Spleen (tissue), 7 donors: Measurements from ENCODE around the gene EDIL3.

ENCODE experiments used
- CTCF ChIP-seq, 11 experiments: fragments of 200-600 bp in 7 of 11; fragments of 450-650 bp in 4 of 11; sonication (generic) in 4 of 11; IDR thresholded peaks in 8 of 11; conservative IDR thresholded peaks in 3 of 11; 1 replicate in 7 of 11; 2 replicates in 4 of 11; pipeline versions ENCODE4 v1.4.0 to v1.8.0; 2016 to 2021; ENCODE audit warnings: antibody characterized with exemption in 11 of 11, inconsistent platforms in 4 of 11, mild to moderate bottlenecking in 1 of 11
- POLR2A ChIP-seq, 3 donors: fragments of 450-650 bp; IDR thresholded peaks; one replicate each; pipeline ENCODE4 v1.5.1; 2017; ENCODE audit warnings: antibody characterized with exemption in 3 of 3, mild to moderate bottlenecking in 1 of 3
- POLR2AphosphoS5 ChIP-seq, 3 donors: sonication (generic); formaldehyde crosslinking; IDR thresholded peaks; one replicate each; pipeline ENCODE4 v1.5.1; 2017; ENCODE audit warnings: antibody characterized with exemption in 3 of 3
- donor health status: DM: no; HTN: no; CAD: no; lungs with moderate emphysema.
- donor health status: DM: no; HTN: no; CAD: no.
- donor health status: DM: no; HTN: no; CAD: no.

GRCh38 chr5:83914199-83914598, 470.5 kb downstream of the EDIL3 start:
- TF ChIP-seq CTCF (IDR thresholded peaks at IDR 0.05 in 8 of 11, conservative IDR thresholded peaks at IDR 0.05 in 3 of 11) (no peak), POLR2A (IDR thresholded peaks at IDR 0.05) (no peak), POLR2AphosphoS5 (IDR thresholded peaks at IDR 0.05) (no peak)
